ENCODE results near the gene DCAF10. TPM values are rescaled to one million over a fixed set of nuclear protein-coding genes. Genes with fewer than 3 reads are reported as not detected.
A peak's percentile ranks its signal among the peaks of the same experiment; 100 is the strongest.
"Not testable (repeated sequence)": the region's sequence is repeated elsewhere in the genome, so short reads cannot be mapped to it uniquely, and the experiment has no call there.

DCAF10 gene
- polyA plus RNA-seq, 3 donors, result 34.0 to 38.4 (median 36.3) TPM

DNA sequence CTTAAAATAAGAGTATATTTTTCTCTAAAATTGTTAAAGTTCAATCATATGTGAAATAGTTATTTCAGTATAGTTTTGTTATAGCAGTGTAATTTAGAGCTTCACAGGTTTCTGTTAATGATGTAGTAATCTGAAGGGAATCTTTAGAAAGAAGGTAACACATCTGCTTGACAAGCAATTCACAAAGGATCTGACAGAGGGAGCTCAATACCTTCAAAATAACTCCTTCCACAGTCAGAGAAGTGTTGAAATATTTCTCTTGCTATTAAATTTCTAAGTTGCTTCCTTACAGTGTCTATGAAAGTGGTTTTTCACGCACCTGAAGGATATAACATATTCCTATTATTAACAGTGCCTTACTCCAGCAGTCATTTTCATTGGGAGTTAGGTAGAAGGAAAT is 58.4 kb downstream of the DCAF10 start:
- no peak for DNase-seq (ENCODE audit: low read depth in 3 of 3, low spot score in 2 of 3)

DNA sequence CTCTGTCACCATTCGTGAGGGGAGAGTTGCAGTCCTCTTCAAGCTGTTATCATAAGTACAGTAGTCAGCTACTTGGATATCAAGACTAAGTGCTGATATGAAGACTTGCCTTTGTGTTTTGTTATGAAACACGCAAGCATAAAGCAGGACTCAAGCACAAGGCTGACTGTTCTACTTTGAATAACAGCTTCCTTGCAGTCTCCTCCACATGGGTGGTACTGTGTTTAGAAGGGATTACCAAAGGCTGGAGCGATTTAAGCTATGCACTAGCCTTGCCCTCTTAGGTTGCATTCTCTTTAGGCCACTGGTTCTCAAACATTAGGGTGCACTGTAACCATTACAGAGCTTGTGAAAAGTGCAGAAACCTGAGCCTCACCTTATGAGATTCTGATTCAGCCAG is 61.9 kb downstream of the DCAF10 start:
- no peak for DNase-seq (ENCODE audit: low read depth in 3 of 3, low spot score in 2 of 3)

DNA sequence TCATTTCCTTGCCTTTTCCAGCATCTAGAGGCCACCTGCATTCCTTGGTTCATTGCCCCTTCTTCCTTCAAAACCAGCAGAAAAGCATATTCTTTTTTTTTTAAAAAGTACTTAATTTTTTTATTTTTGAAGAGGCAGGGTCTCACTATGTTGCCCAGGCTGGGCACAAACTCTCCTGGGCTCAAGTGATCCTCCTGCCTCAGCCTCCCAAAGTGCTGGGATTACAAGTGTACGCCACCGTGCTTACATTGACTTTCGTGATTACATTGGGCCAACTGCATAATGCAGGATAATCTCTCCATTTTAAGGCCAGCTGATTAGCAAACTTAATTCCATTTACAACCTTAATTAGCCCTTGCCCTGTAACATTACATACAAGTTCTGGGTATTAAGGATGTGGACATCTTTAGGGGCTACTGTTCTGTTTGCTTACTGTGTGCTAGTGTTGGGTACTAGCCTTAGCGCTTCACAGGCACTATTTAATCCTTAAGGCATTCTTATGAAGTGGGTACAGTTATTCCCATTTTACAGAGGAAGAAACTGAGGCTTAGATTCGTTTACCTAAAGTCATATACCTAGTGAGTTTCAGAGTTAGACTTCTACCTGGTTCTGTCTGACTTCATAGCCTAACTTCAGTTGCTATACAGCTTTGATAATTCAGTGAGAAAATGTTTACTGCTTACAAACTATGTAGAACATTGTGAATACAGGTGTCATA is 69.6 kb downstream of the DCAF10 start:
- no peak for DNase-seq (ENCODE audit: low read depth in 3 of 3, low spot score in 2 of 3)

DNA sequence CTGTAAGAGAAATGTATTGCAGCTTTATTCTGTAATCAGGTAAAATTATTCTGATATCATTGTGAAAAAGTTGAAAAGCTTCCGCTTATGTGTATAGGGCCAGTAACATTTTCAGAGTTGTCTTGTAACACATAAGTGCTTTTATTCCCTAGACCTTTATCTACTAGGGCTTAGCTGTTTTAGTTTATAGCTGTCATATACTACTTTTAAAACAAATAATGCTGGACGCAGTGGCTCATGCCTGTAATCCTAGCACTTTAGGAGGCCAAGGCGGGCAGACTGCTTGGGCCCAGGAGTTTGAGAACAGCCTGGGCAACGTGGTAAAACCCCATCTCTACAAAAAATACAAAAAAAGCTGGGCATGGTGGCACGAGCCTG is 70.2 kb downstream of the DCAF10 start:
- DNase-seq (ENCODE audit: low read depth in 3 of 3, low spot score in 2 of 3), result no peak

DNA sequence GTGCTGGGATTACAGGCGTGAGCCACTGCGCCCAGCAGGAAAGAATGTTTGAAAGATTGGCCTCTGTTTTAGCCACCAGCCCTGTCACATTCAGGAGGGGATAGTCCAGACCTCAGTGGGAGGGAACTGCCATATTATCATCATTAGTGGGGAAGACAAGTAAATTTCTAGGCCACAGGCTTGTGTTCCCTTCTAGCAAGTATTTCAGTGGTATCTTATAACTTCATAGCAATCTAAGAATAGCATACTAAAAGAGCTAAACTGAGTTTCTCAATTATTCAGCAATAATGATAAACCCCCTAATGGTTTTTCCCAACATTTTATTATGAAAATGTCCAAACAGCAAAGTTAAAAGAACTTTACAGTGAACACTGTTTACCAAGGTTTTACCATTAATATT is 73.4 kb downstream of the DCAF10 start:
- DNase-seq (ENCODE audit: low read depth in 3 of 3, low spot score in 2 of 3), result no peak

DNA sequence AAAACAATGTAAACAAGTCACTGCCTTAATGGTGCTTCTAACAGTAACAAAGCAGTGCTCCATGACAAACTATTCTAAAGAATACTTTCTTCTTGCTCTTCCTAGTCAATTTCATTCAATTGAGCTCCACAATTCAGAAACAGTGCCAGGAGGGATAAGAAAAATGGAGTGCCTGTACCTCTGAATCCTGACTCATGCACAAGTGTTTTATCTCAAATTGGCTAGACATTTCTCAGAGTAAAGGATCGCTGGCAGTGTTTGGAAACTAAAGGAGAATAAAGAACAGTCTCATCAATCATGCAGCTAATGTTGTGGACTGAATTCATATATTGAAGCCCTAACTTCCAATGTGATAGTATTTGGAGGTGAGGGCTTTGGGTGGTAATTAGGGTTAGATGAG is 75.8 kb downstream of the DCAF10 start:
- no peak for DNase-seq (ENCODE audit: low read depth in 3 of 3, low spot score in 2 of 3)

DNA sequence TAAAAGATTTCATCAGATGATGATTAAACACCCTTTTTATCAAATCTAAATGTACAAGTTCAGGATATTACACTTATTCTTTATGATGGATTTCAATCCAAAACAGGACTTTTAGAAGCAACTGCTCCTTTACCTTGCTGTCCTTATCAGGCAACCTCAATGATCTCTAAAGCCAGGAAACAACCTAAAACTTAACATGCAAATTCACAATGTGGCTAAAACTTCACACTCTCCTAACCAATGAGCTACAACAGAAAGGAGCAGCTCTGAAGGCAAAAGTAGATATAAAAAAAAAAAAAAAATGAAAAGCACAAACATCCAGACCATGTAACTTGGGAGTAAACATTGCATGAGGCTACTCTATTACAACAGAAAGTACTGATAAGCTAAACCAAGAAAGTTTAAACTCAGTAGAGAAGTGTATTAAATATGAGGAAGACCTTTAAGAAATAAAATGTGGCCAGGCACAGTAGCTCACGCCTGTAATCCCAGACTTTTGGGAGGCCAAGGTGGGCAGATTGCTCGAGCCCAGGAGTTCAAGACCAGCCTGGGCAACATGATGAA is 80.4 kb downstream of the DCAF10 start:
- DNase-seq (ENCODE audit: low read depth in 3 of 3, low spot score in 2 of 3), result no peak

DNA sequence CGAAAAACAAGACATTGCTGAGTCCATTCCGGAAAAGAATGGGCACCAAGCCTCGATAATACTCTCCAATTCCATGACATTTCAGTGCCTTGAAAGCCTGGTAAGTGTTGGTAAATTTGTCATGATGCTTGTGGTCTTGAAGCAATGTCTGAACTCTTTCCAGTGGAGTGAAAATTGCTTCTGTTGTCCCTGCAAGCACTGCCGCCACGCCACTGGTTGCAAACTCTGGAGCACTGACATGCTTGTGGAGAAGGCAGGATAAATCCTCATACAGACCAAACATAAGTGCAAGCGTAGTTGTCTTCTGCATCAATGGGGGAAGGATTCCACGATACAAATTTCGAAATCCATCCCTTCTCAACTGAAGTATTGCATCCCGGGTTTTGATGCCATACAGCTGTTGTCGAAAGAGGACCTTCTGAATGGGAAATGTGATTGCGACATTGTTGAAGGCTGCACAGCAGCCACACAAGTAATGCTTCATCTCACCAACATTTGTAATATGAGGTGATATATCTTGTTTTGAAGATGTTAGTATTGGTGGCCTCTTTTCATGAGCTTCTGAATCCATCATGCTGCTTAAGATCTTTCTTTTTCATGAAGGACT is 87.5 kb downstream of the DCAF10 start:
- not testable (repeated sequence) for DNase-seq (ENCODE audit: low read depth in 3 of 3, low spot score in 2 of 3)

DNA sequence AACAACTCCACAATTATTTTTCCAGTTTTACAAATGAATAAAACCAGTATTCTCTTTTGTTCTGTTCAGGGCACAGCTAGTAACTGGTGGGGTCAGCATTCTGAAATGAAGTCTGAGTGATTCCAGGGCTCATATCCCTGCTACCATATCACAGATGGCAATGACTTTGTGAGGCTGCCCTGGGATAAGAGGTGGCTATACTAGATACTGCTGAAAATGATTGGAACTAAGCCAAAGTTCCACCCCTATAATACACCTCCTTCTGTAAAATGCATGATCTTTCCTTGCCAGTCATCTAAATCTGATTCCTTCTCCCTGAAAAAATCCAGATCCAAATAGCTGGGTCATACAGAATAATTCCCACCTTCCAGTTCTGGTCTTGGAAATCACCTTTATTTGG is 88.9 kb downstream of the DCAF10 start:
- DNase-seq (ENCODE audit: low read depth in 3 of 3, low spot score in 2 of 3), result no peak

DNA sequence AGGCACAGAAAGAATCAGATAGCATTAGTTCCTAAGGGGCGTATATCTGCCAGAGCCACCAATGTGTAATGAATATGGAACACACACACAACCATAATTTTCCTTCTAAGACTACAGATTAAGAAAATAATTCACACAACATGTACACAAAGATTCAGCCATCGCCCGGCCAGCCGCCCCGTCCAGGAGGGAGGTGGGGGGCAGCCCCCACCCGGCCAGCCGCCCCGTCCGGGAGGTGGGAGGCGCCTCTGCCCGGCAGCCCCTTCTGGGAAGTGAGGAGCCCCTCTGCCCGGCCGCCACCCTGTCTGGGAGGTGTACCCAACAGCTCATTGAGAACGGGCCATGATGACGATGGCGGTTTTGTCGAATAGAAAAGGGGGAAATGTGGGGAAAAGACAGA is 90.4 kb downstream of the DCAF10 start:
- DNase-seq (ENCODE audit: low read depth in 3 of 3, low spot score in 2 of 3), result not testable (repeated sequence)

DNA sequence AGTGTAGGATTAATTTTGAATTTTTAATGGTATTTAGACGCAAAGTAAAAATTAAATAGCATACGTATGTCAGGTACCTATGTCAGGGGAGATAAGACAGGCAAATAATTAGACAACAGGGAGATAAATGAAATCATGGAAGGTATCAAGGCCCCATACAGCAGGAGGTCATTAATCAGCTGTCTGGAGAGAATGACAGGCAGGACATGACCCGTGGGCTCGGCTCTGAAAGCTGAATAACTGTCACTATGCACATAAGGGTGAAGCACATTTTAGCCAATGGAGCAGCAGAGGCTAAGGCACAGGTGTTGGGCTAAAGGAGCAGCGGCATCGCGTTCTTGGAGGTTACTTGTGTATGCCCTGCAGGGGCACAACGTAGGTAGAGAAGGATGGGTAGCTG is 91.5 kb downstream of the DCAF10 start:
- DNase-seq (ENCODE audit: low read depth in 3 of 3, low spot score in 2 of 3), result no peak

DNA sequence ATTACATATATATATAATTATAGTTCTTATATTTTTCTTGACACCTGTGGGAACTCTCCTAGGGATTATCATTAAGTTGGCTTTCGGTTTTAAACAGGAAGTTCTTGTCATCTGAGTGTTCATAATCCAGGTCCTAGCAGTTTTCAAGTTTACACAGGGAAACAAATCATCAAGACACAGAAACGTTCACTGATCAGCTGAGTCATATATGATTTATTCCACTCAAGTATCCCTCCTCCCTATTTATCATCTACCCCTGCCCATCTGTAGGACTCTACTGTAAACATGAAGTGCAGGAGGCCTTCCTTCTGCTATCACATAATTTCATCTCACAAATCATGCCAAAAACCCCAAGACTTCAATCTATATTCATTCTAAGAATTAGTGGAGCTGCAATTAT is 97.1 kb downstream of the DCAF10 start:
- no peak for DNase-seq (ENCODE audit: low read depth in 3 of 3, low spot score in 2 of 3)

DNA sequence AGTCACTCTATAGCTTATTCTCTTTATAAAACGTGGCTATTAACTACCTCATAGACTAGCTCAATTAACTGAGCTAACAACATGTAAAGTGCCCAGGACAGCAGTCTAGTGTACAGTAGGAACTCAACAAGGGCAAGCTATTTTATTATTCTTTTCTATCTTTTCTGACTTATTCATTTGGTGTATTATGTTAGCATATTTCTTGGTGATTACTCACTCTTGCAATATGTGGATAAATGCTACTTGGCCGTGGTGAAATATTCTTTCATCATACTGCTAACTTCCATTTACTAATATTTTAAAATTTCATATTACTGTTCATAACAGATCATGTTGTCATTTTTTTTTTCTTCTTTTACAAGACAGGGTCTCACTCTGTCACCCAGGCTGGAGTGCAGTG is 98.4 kb downstream of the DCAF10 start:
- DNase-seq (ENCODE audit: low read depth in 3 of 3, low spot score in 2 of 3), result no peak

DNA sequence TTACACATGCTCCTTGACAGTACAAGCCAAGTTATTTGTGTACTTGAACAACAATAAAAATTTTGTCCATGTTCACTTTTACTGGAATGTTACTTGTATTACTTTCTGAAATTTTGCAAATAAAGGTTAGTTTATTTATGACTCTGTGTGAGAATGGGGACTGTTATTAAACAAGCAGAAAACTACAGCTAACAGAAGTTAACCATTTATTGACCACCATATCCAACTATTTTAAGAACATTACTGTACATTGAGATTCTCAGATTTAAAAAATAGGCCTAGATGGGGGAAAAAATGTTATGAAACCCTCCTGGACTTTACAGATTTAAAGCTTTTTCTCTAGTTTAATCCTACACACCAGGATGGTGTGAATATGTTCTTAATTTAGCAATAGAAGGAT is 101.5 kb downstream of the DCAF10 start:
- DNase-seq (ENCODE audit: low read depth in 3 of 3, low spot score in 2 of 3), result no peak

DNA sequence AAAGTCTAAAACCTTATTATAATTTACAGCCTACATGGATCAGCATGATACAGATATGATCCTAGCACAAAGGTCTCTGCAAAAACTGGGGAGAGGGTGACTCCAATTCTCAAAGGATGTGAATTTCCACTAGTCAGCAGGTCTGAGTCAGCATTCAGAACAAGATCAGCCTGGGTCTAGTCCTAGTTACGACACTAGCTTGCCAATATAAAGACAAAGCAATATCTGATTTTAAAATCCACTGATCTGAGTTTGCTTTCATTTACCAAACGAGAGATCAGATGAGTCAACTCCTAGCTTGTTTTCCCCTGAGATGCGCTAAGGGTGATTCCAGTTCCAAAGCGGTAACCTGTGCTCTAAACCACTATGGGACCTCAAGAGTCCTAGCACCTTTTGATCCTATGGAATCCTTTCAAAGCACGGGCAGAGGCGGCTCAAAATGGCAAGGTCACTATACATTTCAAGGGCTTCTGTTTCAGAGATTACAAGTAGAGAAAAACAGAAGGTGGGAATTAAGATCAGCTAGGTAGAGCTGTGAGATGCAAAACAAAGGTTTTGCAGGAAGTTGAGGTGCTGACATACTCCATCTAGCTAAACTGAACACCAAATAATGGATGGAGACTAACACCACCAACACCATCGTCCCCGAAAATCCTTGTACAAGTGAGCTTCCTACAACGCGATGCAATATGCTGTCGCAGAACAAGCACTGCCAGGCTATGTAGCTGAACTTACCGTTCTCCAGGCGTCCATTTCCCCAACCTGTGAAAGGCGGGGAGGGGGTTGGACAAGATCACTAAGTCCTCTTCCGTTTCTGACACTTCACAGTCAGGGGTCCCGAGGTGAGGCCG is 102.4 kb downstream of the DCAF10 start:
- no peak for DNase-seq (ENCODE audit: low read depth in 3 of 3, low spot score in 2 of 3)

DNA sequence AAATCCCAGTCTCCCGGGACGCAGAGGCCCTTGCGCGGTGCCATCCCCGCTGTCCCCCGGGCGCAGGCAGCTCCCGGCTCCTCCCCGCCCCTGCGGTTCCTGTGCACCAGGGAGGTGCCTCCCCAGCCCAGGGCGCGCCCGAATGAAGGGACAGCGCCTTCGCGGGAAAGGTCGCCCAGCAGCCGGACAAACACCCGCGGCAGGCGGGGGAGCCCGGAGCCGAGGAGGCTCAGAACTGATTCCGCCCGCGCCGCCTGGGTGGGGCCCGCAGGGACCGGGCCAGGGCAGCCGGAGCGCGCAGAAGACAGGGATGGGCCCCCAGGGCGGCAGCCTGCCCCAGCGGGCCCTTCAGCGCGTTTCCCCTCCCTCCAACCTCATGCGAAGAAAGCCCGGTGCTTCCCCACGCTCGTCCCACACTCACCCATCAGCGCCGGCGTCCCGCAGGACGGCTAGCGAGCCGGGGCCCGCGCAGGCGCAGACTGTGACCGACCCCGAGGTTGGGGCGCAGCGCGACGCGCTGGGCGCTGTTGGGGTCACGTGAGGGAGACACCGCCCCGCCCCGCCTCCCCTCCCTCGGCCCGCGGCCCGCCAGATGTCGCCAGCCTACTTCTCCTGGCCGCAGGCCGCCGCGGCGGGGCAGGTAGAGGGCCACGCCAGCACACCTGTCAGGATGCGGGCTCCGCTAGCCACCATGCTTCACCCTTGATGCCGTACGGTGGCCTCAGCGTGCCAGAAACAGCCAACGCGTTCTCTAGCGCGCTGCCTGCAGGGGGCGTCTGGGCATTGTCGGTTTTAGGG is 103.2 kb downstream of the DCAF10 start, which contains the start of gene SLC25A51:
SLC25A51 (minus strand) TSS at position 481 of the 798 bp plus-strand sequence. CDS start 15,577 bp downstream, outside the sequence.
- DNase-seq (ENCODE audit: low read depth in 3 of 3, low spot score in 2 of 3), result peak; percentile 89 to 93 (median 93)

DNA sequence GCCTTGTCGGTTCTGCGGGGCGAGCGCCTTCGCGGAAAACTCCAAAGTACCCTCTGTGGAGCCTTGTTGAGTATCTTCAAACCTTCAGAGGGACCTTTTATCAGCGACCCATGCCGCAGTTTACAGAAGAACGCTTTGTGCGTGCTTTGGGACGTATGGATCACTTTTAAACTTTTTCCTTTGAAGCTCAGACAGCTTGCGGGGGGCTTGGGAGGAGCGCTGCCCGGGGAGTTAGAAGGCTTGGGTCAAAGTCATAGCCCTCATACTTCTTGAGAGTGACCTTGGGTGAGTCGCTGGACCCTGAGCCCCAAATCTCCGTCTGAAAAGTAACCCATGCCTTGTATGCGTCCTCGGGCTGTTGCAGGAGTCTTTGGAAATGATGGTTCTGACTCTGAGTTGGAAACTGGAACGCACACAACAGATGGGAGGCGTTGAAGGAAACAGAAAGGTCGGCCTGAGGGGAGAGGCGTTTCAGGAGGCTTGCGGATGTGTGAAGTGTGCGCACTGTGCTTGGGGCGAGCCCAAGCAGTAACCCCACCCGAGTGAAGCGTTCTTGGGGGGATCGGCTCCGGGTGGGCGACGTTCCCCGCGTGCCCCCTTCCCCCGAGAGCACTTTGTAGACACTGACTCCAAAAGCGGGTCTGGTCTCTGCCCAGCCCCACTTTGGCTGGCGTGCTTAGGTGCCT is 104.0 kb downstream of the DCAF10 start:
- DNase-seq (ENCODE audit: low read depth in 3 of 3, low spot score in 2 of 3), result no peak

DNA sequence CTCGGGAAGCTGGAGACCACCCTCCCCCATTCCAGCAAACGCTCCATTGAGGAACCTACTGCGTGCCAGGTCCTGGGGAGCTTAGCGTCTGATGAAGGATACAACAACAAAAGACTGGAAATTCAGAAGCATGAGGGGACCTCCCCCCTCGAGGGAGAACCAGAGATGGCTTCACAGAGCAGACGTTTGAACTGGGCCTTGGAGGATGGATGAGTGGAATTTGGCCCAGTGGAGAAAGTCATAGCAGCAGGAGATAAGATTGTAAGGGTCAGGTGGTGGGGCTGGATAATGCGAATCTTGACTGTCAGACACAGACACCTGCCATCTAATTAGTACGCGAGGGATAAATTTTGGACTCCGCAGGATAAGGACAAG is 104.5 kb downstream of the DCAF10 start:
- no peak for DNase-seq (ENCODE audit: low read depth in 3 of 3, low spot score in 2 of 3)

DNA sequence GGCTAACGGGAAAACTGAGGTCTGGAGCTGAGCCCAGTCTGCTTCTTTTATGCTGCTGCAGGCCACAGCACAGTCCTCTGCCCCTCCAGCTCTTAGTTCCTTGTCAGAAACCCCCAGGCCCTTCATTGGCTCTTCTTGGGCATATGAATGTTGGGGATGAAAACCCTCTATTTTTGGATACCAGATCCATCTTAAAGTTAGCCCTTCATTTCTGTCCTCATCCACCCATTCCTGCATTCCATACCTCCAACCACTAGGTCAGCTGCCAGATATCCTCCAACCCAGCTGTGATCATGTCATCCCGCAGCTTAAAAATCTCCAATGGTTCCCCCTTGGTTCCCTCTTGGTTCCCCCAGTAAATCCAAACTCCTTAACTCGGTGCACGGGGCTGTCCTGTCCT is 105.2 kb downstream of the DCAF10 start:
- DNase-seq (ENCODE audit: low read depth in 3 of 3, low spot score in 2 of 3), result no peak
